GM12801 (cell line): Measurements from ENCODE around the gene MRC2.

Source experiments
- CTCF ChIP-seq: IDR thresholded peaks from one replicate; pipeline ENCODE4 v1.5.1; 2011; ENCODE audit warnings: control low read depth; ENCODE audit not compliant: insufficient read length; ENCODE audit errors: extremely low read depth

MRC2 gene

GRCh38 chr17:62616993-62617893 lies 10.2 kb upstream of the MRC2 start:
- TF ChIP-seq CTCF = no peak

DNA sequence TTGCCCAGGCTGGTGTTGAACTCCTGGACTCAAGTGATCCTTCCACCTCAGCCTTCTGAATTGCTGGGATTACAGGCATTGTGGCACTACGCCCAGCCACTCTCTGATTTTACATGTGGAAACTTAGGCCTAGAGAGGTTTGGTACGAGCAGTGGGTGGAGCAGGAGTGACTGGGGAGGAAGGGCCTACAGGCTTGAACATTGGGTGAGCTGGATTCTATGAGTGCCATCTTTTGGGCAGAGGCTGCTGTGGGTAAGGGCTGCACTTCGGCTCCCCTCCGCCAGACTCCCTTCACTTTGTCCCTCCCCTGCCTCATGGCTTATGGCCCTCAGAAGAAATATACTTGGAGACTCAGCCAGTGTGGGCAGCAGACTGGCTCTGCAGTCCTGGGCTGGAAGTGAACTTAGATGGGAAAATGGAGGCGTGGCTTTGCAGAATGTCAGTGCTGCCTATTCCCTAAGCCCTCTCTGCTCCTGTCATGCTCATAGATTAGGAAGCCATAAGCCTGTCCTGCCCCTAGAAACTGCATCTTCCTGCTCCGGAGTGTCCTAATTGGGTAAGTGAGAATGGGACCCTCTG lies 9.5 kb upstream of the MRC2 start:
- no peak for TF ChIP-seq CTCF

GRCh38 chr17:62618647-62619416 lies 8.6 kb upstream of the MRC2 start:
- no peak for TF ChIP-seq CTCF

DNA sequence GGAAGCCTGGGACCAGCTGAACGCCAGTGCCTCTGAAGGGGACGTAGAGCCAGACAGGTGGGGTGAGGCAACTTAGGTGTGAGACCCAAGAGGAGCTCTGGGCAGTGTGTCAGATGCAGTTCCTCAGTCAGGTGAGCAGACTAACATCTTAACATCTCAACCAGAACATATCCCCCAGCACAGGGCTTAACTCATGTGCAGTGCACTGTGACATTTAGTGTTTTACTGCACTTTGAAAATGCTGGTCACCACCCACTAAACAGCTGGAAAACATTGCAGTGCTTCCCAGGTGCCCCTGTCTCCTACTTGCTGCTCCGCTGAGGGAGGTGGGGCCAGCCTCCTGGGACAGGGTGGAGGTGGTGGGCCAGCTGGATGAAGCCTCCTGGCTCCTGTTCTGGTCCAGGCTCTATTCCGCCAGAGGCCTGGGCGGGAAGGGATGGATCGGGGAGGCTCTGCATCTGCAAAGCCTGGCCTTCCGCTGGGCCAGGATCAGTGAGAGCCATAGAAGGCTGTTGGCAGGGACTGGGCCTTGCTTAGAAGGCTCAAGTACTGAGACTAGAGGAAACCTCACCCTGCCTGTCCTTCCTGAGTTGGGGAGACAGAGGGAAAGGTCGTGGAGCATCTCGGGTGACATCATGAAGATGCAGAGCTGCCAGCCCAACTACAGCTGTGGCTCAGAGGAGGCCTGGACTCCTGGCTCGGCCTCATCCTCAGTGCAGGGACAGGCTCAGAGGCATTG lies 7.9 kb upstream of the MRC2 start:
- no peak for TF ChIP-seq CTCF

GRCh38 chr17:62621223-62621622 lies 6.2 kb upstream of the MRC2 start:
- no peak for TF ChIP-seq CTCF

- TF ChIP-seq CTCF = no peak
Measured at GRCh38 chr17:62625184-62625869, 2.1 kb upstream of the MRC2 start.
